ENCODE data around the gene INAVA.

The INAVA gene

GRCh38 chr1:200877010-200877409 is 17.7 kb upstream of the INAVA start:
- DNase-seq (ENCODE audit: low spot score) = no peak
- no peak for TF ChIP-seq CTCF (IDR thresholded peaks at IDR 0.05; ENCODE audit: extremely low read depth, missing control alignments)

GRCh38 chr1:200877839-200878551 is 16.7 kb upstream of the INAVA start:
- DNase-seq (ENCODE audit: low spot score) = peak; percentile 27
- TF ChIP-seq CTCF (IDR thresholded peaks at IDR 0.05; ENCODE audit: extremely low read depth, missing control alignments) = no peak

GRCh38 chr1:200880212-200880611 is 14.5 kb upstream of the INAVA start:
- DNase-seq (ENCODE audit: low spot score) = peak; percentile 42
- no peak for TF ChIP-seq CTCF (IDR thresholded peaks at IDR 0.05; ENCODE audit: extremely low read depth, missing control alignments)

GRCh38 chr1:200883118-200883517 is 11.6 kb upstream of the INAVA start:
- DNase-seq (ENCODE audit: low spot score) = no peak
- no peak for TF ChIP-seq CTCF (IDR thresholded peaks at IDR 0.05; ENCODE audit: extremely low read depth, missing control alignments)

GRCh38 chr1:200885623-200886402 is 8.9 kb upstream of the INAVA start:
- no peak for TF ChIP-seq CTCF (IDR thresholded peaks at IDR 0.05; ENCODE audit: extremely low read depth, missing control alignments)
- DNase-seq (ENCODE audit: low spot score) = no peak

GRCh38 chr1:200886594-200886993 is 8.1 kb upstream of the INAVA start:
- DNase-seq (ENCODE audit: low spot score) = no peak
- no peak for TF ChIP-seq CTCF (IDR thresholded peaks at IDR 0.05; ENCODE audit: extremely low read depth, missing control alignments)

- no peak for DNase-seq (ENCODE audit: low spot score)
- no peak for TF ChIP-seq CTCF (IDR thresholded peaks at IDR 0.05; ENCODE audit: extremely low read depth, missing control alignments)
These were observed 7.7 kb upstream of the INAVA start for GRCh38 chr1:200887036-200887435.
